Measurements from ENCODE around the gene GARIN3.

DNA sequence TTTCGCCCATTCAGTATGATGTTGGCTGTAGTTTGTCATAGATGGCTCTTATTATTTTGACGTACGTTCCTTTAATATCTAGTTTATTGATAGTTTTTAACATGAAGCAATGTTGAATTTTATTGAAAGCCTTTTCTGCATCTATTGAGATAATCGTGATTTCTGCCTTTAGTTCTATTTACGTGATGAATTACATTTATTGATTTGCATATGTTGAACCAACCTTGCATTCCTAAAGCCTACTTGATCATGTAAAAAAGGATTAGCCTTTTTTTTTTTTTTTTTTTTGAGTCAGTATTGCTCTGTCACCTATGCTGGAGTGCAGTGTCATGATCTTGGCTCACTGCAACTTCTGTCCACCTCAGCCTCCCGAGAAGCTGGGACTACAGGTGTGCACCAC is 39.6 kb upstream of the GARIN3 start:
- no peak for TF ChIP-seq POLR2A (IDR thresholded peaks at IDR 0.05)
- no peak for TF ChIP-seq CTCF (IDR thresholded peaks at IDR 0.05)
- TF ChIP-seq EP300 (IDR thresholded peaks at IDR 0.05), result no peak

Data from ovary (tissue), 3 donors.